Activated CD4-positive, alpha-beta T cell treated with anti-CD3 and anti-CD28 coated beads, Interleukin-2, amount 50 U/mL, for 24 hours (primary cell): Measurements from ENCODE around the gene PBOV1.

Experiments used
- DNase-seq, 2 donors: peaks; one replicate each; pipeline ENCODE4 v3.0.0-alpha.2; 2020; ENCODE audit warnings: low read depth in 1 of 2, low spot score in 1 of 2

PBOV1 gene

DNA sequence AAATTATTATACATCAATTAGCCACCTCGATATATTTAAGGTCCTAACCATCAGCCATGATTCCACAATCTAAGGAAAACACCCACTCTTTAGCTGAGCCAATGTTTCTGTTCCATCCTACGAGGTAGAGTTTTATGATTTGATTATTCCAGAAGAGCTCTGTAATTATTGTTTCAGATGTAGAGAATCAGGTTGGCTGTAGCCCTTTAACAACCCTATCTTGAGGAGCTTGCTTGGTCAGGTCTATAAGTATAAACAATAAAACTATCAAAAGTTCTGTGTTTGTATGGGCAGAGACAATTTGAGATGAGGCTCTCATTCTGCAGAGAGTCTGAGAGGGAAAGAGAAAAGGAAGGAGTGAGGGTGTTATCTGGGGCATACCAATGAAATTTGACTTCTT is at the start of gene PBOV1:
PBOV1 (minus strand) TSS at position 43 of the 400 bp plus-strand sequence. CDS start 96 bp downstream, outside the sequence.
- no peak for DNase-seq

DNA sequence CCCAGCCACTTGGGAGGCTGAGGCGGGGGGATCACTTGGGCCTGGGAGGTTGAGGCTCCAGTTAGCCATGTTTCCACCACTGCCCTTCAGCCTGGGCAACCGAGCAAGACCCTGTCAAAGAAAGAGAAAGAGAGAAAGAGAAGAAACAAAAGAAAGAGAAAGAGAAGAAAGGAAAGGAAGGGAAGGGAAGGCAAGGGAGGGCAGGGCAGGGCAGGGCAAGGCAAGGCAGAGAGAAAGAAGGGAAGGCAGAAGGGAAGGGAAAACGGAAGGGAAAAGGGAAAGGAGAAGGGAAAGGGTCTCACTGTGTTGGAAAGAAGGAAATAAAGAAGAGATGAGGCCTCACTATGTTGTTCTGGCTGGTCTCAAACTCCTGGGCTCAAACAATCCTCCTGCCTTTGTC is 47.8 kb upstream of the PBOV1 start:
- DNase-seq, result no peak

DNA sequence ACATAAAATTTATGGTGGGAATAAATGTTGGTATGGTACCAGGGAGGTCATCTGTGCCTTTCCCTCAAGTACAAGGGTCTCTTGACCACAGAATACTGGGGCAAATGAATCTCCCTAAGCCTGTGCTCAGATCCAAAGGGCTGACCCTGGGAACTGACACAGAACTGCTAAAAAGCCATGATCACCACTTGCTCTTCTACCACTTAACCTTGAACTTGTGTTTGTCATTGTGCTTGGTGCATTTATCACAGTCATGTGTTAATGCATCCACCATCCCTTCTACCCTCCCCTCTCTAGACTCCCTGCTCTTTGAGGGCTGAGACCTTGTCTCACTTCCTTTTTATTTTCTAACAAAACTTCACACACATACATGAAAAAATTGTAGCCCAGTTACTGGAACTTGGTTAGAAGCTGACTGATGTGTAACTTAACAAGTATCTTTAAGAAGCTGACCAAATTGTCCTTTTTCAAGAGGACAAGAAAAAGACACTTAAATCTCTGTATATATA is 46.1 kb upstream of the PBOV1 start:
- DNase-seq, result no peak

DNA sequence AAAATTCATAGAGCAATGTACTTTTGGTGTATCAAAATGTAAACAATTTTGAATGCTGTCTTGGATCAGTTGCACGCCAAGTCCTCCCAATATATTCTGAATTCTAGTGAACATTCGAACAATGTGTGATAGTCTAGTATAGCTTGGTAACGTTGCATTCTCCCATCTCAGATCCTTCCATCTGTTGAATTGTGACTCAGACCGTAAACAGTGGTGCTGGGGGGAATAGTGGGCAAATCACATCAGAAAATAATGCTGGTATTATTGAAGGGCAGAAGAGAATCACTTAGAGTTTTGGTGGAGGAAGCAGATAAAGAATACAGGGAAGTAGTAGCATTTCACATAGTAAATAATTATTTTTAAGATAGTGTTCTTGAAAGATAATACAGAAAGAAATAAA is 45.7 kb upstream of the PBOV1 start:
- no peak for DNase-seq

- DNase-seq, result no peak
Observed at GRCh38 chr6:138261116-138261780, 43.0 kb upstream of the PBOV1 start.

DNA sequence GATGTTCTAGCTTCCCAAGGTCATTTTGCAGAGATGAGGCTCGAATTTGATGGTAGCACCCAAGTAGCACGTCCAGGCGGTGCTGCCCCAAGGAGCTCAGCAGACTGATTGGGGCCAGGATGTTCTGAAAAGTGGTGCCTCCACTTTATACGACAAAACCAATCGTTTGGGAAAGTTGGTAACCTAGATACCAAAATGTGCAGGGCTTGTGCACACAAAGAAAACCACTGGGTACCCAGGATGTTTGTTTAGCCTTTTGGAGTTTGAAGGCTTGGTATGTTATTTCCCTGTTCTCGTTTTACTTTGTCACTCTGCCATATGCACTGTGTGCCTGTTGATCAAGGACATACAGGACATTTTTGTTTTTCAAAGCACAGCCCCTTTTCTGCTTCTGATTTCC is 40.7 kb upstream of the PBOV1 start:
- DNase-seq, result no peak

DNA sequence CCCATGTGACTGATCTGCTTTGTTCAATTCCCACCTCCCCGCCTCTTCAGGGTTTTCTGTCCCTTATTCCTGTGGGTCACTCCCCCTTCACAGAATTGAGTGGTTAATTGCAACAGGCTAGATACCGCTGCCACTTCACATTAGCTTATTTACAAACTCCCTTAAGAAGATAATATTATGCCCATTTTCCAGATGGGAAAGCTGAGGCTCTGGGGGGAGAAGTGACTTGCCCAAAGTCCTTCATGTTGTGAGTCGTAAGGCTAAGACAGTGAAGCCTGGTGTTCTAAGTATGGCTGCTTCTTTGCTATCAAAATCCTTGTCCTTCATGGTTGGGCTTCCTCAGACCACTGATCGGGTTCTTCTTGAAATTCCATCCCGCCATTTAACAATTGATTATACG is 39.9 kb upstream of the PBOV1 start:
- DNase-seq, result no peak

GRCh38 chr6:138257638-138258040 is 39.3 kb upstream of the PBOV1 start:
- no peak for DNase-seq

GRCh38 chr6:138255443-138255842 is 37.2 kb upstream of the PBOV1 start:
- DNase-seq, result no peak

DNA sequence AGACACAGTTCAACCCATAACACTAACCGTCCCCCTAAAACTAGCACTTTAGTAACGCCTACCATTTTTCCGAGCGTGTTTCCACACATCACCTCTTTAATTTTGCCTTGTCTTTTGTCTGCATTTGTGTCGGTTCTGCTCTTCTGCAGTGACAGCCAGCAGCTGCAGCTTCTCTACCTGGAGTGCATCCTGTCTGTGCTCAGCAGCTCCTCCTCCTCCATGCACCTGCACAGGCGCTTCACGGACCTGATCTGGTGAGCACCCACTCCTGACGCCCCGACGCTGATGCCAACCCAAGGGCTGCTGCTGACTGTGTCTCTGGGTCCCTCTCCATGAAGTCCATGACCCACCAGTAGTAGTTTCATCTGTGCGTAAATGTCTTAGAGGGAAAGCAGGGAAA is 35.4 kb upstream of the PBOV1 start:
- no peak for DNase-seq

GRCh38 chr6:138250513-138251247 is 32.4 kb upstream of the PBOV1 start:
- DNase-seq, result no peak

DNA sequence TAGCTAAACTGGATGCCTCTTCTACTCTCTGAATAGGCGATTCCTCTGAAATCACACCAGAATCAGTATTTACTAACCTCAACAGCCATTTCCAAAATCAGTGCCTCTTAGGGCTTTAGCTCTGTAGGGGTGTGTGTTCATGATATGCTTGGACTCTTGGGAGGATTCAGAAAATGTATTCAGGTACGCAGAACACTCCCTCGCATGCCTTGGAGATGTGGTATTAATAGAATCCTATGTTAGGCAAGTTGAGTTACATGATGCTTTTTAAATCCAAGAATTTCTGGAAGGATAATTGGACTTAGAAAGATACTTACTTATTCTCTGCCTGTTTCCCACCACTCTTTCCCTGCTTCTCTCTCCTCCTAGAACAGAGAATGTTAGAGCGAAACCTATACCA is 31.8 kb upstream of the PBOV1 start:
- no peak for DNase-seq

DNA sequence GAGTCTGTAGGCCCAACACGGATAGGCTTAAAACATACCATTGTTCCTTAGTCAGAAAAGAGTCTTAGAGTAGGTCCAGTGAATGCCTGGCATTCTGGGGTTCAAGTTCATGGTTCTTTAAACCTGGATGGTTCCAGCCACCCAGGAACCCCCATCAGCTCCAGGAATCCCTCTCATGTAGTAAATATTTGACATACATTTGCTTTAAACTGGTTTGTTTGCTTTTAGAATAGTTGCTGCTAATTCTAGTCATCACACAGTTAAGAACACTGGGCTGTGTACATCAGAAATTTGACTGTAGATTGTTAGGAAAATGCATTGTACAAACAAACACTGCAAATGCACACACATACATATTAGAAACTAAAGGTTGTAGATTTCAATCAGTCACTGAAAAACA is 30.6 kb upstream of the PBOV1 start:
- DNase-seq, result no peak

DNA sequence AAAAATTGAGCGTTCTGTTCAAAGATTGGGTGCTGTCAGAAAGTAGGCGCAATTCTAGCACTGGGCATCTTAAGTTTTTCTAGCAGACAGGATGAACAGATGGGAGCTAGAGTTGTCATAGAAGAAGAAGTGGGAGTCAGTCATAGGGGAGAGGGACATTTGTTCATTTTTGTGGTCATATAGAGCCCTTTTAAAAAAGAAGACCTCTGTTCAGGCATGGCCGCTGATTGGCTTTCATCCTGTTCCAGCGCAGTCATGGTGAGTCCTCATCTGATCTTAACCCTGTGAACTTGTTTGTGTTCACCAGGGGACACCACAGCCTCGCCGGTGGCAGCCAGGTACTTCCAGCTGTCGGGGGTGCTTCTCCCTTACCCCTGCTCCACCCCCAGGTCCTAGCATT is 29.7 kb upstream of the PBOV1 start:
- DNase-seq, result no peak

- DNase-seq, result no peak
Observed at GRCh38 chr6:138246650-138247440, 28.6 kb upstream of the PBOV1 start.

DNA sequence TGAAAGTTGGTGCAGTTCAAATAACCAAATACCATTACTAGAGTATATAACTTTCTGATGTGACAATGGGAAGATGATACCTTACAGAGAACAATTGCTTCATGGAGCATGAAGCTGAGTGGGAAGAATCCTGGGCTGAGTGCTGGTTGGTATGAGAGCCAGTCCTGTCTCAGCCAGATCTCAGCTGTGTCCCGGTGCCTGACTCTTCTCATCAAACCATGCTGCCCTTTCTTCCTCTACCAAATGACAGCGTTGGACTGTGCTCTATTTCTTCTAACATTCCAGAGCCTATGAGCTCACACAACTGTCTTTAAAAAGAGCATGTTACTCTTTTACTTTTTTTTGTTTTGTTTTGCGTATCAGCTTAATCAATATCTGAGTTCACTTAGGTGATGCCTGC is 27.5 kb upstream of the PBOV1 start:
- DNase-seq, result no peak

- no peak for DNase-seq
Observed at GRCh38 chr6:138242987-138243592, 24.8 kb upstream of the PBOV1 start.

- DNase-seq, result no peak
Observed at GRCh38 chr6:138241934-138242333, 23.6 kb upstream of the PBOV1 start.

DNA sequence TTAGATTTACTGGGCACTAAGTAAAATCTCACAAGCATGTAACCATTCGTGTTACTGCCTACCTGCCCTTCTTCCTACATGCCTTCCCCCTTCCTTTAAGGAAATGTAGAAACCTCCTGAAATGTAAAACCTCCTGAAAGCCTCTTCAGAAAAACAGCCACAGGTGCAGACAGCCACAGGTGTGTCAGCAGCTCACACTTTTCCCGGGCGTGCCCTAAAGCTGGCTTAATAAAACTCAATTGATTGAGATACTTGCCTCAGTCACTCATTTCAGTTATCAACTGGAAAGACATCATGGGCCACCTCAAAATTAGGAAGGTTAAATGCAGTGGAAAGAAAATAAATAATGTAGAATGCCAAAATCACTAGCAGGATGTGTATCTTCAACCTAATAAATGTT is 23.1 kb upstream of the PBOV1 start:
- DNase-seq, result no peak

DNA sequence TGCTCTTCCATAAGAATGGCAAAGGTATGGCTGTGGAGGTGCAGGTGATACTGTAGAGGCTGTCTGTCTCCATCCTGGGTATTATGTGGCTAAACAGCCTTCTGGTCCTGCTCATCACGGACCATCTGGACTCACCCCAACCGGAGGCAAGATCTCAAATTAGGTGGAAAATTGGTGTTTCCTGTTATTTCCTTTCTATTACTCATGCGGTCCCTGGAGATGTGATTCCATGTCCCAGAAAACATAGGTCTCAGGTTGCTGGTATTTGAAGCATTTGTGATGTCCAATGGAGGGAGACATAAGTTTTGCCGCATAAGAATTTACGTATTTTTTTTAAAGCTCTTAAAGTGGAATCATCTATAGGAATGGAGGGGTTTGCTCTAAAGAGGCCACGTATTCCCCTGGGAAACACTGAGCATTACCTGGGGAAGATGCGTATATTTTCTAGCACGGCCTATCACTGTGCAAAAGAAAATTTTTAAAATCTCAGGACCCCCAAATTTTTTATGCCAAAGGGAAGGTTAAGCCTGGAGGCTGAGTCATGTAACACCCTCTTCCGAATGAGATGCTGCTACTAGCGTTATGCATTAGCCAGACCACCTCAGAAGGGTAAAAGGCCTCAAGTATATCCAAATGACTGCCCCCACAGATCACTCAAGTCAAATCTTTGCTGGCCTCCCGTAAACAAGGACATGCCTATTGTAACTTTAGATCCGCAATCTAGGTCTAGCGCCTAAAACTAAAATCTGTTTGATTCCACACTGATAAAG is 22.4 kb upstream of the PBOV1 start:
- DNase-seq, result no peak

- no peak for DNase-seq
Observed at GRCh38 chr6:138239774-138240173, 21.5 kb upstream of the PBOV1 start.
